Body of pancreas (tissue), 4 donors: Measurements from ENCODE around the gene CAMTA1.

Experiments used
- CTCF ChIP-seq, 7 experiments: fragments of 450-650 bp in 4 of 7; fragments of 200-600 bp in 3 of 7; sonication (generic) in 3 of 7; IDR thresholded peaks; one replicate each; pipeline ENCODE4 v1.5.1; 2016 to 2019; ENCODE audit warnings: antibody characterized with exemption in 7 of 7
- POLR2A ChIP-seq, 3 donors: fragments of 450-650 bp; IDR thresholded peaks; one replicate each; pipeline ENCODE4 v1.6.1; 2016; ENCODE audit warnings: antibody characterized with exemption in 3 of 3, mild to moderate bottlenecking in 2 of 3

- no peak for TF ChIP-seq CTCF (IDR thresholded peaks at IDR 0.05)
- TF ChIP-seq POLR2A (IDR thresholded peaks at IDR 0.05), result no peak
Observed at GRCh38 chr1:7261490-7261889, 476.2 kb downstream of the CAMTA1 start.
